Skeletal muscle satellite cell (primary cell): Measurements from ENCODE around the gene CFAP58.

Source experiments
- H3K27me3 ChIP-seq: 2 replicates; pipeline ENCODE4 v1.7.0; 2013; ENCODE audit warnings: low read length; ENCODE audit not compliant: control insufficient read depth, insufficient read depth
- H3K36me3 ChIP-seq: 2 replicates; pipeline ENCODE4 v1.7.0; 2013; ENCODE audit warnings: mild to moderate bottlenecking, control low read depth, low read length; ENCODE audit not compliant: insufficient read depth
- H3K4me1 ChIP-seq: 2 replicates; pipeline ENCODE4 v1.7.0; 2013; ENCODE audit warnings: low read length; ENCODE audit not compliant: control insufficient read depth, insufficient read depth
- H3K4me2 ChIP-seq: 2 replicates; pipeline ENCODE4 v1.7.0; 2013; ENCODE audit warnings: mild to moderate bottlenecking, low read length
- H3K4me3 ChIP-seq: 2 replicates; pipeline ENCODE4 v1.7.0; 2013; ENCODE audit warnings: low read length
- H3K9ac ChIP-seq: 2 replicates; pipeline ENCODE4 v1.7.0; 2013; ENCODE audit warnings: mild to moderate bottlenecking, low read depth, low read length, moderate library complexity
- H3K9me3 ChIP-seq: replicated peaks from 2 replicates; pipeline ENCODE4 v1.7.0; 2013; ENCODE audit warnings: mild to moderate bottlenecking, control low read depth, low read length

CFAP58 gene

DNA sequence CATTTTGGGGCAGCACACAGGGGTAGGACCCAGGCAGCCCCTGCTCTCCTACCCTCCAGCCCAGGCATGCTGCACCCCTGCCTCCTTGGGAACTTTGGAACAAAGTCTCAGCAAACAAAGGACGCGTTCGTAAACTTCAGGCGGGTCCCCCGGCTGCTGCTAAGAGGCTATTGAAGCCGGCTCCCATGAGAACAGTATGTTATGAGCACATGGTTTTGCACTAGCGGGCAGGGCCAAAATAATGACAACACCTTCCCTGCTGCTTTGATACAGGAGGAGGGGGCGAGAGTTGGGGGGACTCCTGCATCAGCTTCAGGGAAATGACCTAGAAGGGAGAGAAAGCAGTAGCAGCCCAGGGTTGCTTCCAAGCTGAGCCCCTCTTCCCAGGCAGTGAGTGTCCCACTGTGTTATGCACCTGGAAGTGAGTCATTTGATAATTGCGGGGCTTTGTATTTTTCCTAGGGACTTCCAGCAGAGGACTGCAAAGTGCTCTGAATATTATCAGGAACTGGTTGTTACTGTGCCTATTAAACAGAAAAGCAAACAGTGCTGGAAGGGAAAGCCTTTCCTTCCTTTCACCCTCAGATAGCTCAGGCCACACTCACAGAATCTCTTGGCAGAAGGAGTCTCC, 22.3 kb upstream of the CFAP58 start:
- Histone ChIP-seq H3K9ac (peak overlapping the region; percentile 88), H3K4me2 (peak overlapping the region; percentile 77), H3K4me3 (no peak overlapping the region)

DNA sequence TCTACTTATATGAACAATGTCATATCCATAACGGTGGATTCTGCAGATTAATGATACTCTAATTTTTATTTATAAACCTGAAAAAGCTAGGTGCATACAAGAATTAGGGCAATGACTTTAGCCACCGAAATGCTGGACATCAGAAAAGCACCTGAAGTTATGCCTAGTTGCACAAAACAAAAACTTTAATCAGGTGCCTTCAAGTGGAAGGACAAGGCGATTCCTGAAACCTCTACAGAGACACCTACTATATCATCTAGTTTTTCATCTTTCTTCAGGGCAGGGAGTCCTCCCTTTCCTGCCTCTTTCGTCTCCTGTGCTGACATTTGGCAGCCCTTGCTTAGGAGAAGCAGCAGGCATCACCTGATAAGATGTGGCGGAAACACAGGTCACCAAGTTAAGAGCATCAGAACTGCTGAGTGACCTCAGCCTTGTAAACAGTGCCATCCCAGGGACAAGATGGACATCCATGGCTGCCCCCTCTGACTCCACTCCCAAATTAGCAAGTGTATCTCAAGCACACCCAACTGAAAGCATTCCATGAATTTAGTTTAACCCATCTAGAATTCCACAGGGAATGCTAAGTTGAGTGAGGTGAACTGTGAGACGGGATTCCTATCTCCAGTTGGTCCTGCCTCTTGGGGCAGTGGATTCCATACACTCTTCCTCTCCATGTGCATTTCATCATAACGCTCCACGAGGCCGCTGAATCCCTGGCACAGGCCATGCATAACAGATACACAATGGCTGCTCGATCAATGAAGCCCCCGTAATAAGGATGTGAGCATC, 21.2 kb upstream of the CFAP58 start:
- peak overlapping the region; percentile 88 for H3K9ac ChIP-seq
- H3K4me2 ChIP-seq = peak overlapping the region; percentile 7
- peaks cover 45% of the 10 kb centered on the region for H3K36me3 ChIP-seq
- no peaks in the 10 kb centered on the region for H3K9me3 ChIP-seq
- peaks cover 88% of the 10 kb centered on the region for H3K4me1 ChIP-seq
- no peak overlapping the region for H3K4me3 ChIP-seq
- H3K27me3 ChIP-seq = no peaks in the 10 kb centered on the region

More for the DNA sequence above, 22.3 kb upstream of the CFAP58 start:
- no peaks in the 10 kb centered on the region for H3K27me3 ChIP-seq
- H3K4me1 ChIP-seq = peaks cover 99% of the 10 kb centered on the region
- H3K36me3 ChIP-seq = peaks cover 52% of the 10 kb centered on the region
- no peaks in the 10 kb centered on the region for H3K9me3 ChIP-seq

DNA sequence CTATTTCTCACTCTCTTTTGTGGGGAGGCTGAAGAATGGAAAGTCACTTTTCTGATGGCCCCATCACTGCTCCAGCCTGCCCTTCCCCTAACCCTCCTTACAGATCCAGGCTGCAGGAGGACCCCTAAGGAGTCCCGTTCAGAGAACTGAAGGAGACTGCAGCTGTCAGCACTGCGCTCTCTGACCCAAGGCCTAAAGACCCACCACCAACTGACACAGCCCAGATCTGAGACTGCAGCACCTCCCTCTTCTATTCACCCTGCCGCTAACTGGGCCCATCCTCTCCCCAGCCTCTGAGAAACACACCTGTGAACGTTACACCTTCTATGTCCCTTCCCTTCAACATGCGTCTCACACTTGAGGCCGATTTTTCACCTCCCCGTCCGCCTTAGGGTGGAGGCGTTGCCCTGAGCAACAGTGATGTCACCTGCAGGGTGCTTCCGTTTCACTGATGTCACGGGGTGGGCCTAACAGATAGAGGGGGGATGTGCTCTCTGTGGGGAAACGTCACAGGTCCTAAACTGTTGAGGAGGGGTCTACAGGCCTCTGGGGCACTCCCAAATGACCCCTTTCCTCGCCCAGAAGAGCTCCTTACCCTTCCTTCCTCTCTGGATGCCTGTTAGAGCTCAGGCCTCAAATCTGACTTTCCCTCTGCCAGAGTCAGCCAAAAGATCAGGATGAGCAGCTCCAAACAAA, 20.5 kb upstream of the CFAP58 start:
- H3K36me3 ChIP-seq = peaks cover 41% of the 10 kb centered on the region
- peaks cover 80% of the 10 kb centered on the region for H3K4me1 ChIP-seq
- no peaks in the 10 kb centered on the region for H3K9me3 ChIP-seq
- no peak overlapping the region for H3K4me3 ChIP-seq
- no peak overlapping the region for H3K9ac ChIP-seq
- no peaks in the 10 kb centered on the region for H3K27me3 ChIP-seq
- peak overlapping the region; percentile 16 for H3K4me2 ChIP-seq

- H3K9ac ChIP-seq = no peak overlapping the region
- H3K9me3 ChIP-seq = no peaks in the 10 kb centered on the region
- peaks cover 74% of the 10 kb centered on the region for H3K4me1 ChIP-seq
- peak overlapping the region; percentile 16 for H3K4me2 ChIP-seq
- no peaks in the 10 kb centered on the region for H3K27me3 ChIP-seq
- H3K36me3 ChIP-seq = peaks cover 41% of the 10 kb centered on the region
- H3K4me3 ChIP-seq = no peak overlapping the region
These were observed 19.8 kb upstream of the CFAP58 start for GRCh38 chr10:104333728-104334373.

GRCh38 chr10:104334561-104334960, 19.1 kb upstream of the CFAP58 start:
- Histone ChIP-seq H3K36me3 (peaks cover 41% of the 10 kb centered on the region), H3K4me2 (peak overlapping the region; percentile 92), H3K9me3 (no peaks in the 10 kb centered on the region), H3K4me1 (peaks cover 72% of the 10 kb centered on the region), H3K4me3 (no peak overlapping the region), H3K9ac (no peak overlapping the region), H3K27me3 (no peaks in the 10 kb centered on the region)

GRCh38 chr10:104334965-104335650, 18.5 kb upstream of the CFAP58 start:
- Histone ChIP-seq H3K9ac (peak overlapping the region; percentile 96), H3K27me3 (no peaks in the 10 kb centered on the region), H3K4me2 (peak overlapping the region; percentile 92), H3K9me3 (no peaks in the 10 kb centered on the region), H3K4me1 (peaks cover 72% of the 10 kb centered on the region), H3K4me3 (peak overlapping the region; percentile 96), H3K36me3 (peaks cover 41% of the 10 kb centered on the region)

- peak overlapping the region; percentile 96 for H3K9ac ChIP-seq
- peaks cover 37% of the 10 kb centered on the region for H3K36me3 ChIP-seq
- H3K27me3 ChIP-seq = no peaks in the 10 kb centered on the region
- H3K4me2 ChIP-seq = peak overlapping the region; percentile 92
- peak overlapping the region; percentile 96 for H3K4me3 ChIP-seq
- H3K9me3 ChIP-seq = no peaks in the 10 kb centered on the region
- peaks cover 59% of the 10 kb centered on the region for H3K4me1 ChIP-seq
These were observed 16.7 kb upstream of the CFAP58 start for GRCh38 chr10:104336821-104337467.

- Histone ChIP-seq H3K36me3 (peaks cover 34% of the 10 kb centered on the region), H3K9me3 (no peaks in the 10 kb centered on the region), H3K27me3 (no peaks in the 10 kb centered on the region), H3K4me3 (peak overlapping the region; percentile 96), H3K4me2 (peak overlapping the region; percentile 92), H3K4me1 (peaks cover 53% of the 10 kb centered on the region), H3K9ac (peak overlapping the region; percentile 96)
These were observed 16.1 kb upstream of the CFAP58 start for GRCh38 chr10:104337521-104337984.

- Histone ChIP-seq H3K9ac (peak within 1 kb of the TSS; percentile 96), H3K4me1 (peaks cover 48% of the 10 kb centered on the region), H3K36me3 (peaks cover 28% of the 10 kb centered on the region), H3K4me3 (peak within 1 kb of the TSS; percentile 96), H3K27me3 (no peaks in the 10 kb centered on the region), H3K9me3 (no peaks in the 10 kb centered on the region), H3K4me2 (peak within 1 kb of the TSS; percentile 92)
These were observed 15.5 kb upstream of the CFAP58 start, which contains the start of gene ITPRIP for GRCh38 chr10:104337985-104338735. ITPRIP (minus strand) TSS chr10:104338465; CDS start chr10:104316051, 22,414 bp downstream.
